Omental fat pad (tissue), 4 donors: Measurements from ENCODE around the gene GALNT10. TPM values are rescaled to one million over a fixed set of nuclear protein-coding genes. Genes with fewer than 3 reads are reported as not detected.

Experiments
- ATAC-seq: fragments of 150-250 bp; one replicate; pipeline ENCODE4 v1.9.1; 2016; ENCODE audit warnings: mild to moderate bottlenecking, moderate library complexity; ENCODE audit not compliant: low FRiP score
- DNase-seq: peaks from one replicate; pipeline ENCODE4 v3.0.0-alpha.2; 2019; ENCODE audit warnings: low spot score
- CTCF ChIP-seq, 3 donors: fragments of 450-650 bp; IDR thresholded peaks; one replicate each; pipeline ENCODE4 v1.5.1; 2016 to 2017; ENCODE audit warnings: antibody characterized with exemption in 3 of 3, mild to moderate bottlenecking in 3 of 3, moderate library complexity in 2 of 3
- total RNA-seq, 4 donors: library from RNA; depleted of rRNA; stranded (reverse); fragments of >200 nt; gene quantifications; one replicate each; pipeline ENCODE4 v1.1.0, GENCODE V29; 2016

Gene GALNT10
- total RNA-seq, 4 donors from 2014 or later, result 21.3 to 49.7 (median 27.2) TPM

GRCh38 chr5:154251529-154251928 lies 61.0 kb downstream of the GALNT10 start:
- TF ChIP-seq CTCF (IDR thresholded peaks at IDR 0.05), result no peak
- ATAC-seq (no peak), DNase-seq (no peak)

GRCh38 chr5:154253807-154254206 lies 63.3 kb downstream of the GALNT10 start:
- ATAC-seq, result no peak
- no peak for TF ChIP-seq CTCF (IDR thresholded peaks at IDR 0.05)
- no peak for DNase-seq

GRCh38 chr5:154254896-154255295 lies 64.4 kb downstream of the GALNT10 start:
- ATAC-seq (no peak), DNase-seq (no peak)
- no peak for TF ChIP-seq CTCF (IDR thresholded peaks at IDR 0.05)

GRCh38 chr5:154257046-154257445 lies 66.5 kb downstream of the GALNT10 start:
- no peak for TF ChIP-seq CTCF (IDR thresholded peaks at IDR 0.05)
- DNase-seq (no peak), ATAC-seq (no peak)

GRCh38 chr5:154258531-154259217 lies 68.1 kb downstream of the GALNT10 start:
- DNase-seq (no peak), ATAC-seq (no peak)
- TF ChIP-seq CTCF (IDR thresholded peaks at IDR 0.05), result no peak

- no peak for ATAC-seq
- no peak for TF ChIP-seq CTCF (IDR thresholded peaks at IDR 0.05)
- DNase-seq, result no peak
Measured at GRCh38 chr5:154260224-154260927, 69.8 kb downstream of the GALNT10 start.

- ATAC-seq (no peak), DNase-seq (no peak)
- no peak for TF ChIP-seq CTCF (IDR thresholded peaks at IDR 0.05)
Measured at GRCh38 chr5:154262342-154262741, 71.8 kb downstream of the GALNT10 start.
